ENCODE results near the gene HLA-DOA. TPM values are rescaled to one million over a fixed set of nuclear protein-coding genes. Genes with fewer than 3 reads are reported as not detected.

HLA-DOA gene
- total RNA-seq, 4 donors from 2014 or later, result 2.1 to 10.9 (median 6.1) TPM

DNA sequence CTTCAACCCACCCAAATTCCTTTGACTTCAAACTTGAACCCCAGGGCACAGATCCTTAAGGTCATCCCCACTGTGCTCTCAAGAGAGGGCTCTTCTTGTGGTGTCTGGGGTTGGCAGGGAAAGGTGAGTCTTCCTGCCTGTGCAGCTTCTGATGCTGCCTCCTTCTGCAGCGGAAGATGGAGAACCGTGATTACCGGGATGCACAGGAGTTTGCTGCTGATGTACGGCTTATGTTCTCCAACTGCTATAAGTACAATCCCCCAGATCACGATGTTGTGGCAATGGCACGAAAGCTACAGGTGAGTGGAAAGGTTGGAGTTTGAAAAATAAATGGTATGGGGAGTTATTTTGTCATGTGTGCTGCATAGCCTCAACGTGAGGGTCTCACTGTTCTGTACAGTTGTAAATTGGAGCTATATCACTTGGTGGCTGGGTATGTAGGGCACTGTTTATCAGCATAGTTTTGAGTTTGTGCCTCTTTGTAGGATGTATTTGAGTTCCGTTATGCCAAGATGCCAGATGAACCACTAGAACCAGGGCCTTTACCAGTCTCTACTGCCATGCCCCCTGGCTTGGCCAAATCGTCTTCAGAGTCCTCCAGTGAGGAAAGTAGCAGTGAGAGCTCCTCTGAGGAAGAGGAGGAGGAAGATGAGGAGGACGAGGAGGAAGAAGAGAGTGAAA lies 32.0 kb downstream of the HLA-DOA start:
- TF ChIP-seq, protein P1, sequence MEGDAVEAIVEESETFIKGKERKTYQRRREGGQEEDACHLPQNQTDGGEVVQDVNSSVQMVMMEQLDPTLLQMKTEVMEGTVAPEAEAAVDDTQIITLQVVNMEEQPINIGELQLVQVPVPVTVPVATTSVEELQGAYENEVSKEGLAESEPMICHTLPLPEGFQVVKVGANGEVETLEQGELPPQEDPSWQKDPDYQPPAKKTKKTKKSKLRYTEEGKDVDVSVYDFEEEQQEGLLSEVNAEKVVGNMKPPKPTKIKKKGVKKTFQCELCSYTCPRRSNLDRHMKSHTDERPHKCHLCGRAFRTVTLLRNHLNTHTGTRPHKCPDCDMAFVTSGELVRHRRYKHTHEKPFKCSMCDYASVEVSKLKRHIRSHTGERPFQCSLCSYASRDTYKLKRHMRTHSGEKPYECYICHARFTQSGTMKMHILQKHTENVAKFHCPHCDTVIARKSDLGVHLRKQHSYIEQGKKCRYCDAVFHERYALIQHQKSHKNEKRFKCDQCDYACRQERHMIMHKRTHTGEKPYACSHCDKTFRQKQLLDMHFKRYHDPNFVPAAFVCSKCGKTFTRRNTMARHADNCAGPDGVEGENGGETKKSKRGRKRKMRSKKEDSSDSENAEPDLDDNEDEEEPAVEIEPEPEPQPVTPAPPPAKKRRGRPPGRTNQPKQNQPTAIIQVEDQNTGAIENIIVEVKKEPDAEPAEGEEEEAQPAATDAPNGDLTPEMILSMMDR (IDR thresholded peaks at IDR 0.05; ENCODE audit: low read depth), result no peak

DNA sequence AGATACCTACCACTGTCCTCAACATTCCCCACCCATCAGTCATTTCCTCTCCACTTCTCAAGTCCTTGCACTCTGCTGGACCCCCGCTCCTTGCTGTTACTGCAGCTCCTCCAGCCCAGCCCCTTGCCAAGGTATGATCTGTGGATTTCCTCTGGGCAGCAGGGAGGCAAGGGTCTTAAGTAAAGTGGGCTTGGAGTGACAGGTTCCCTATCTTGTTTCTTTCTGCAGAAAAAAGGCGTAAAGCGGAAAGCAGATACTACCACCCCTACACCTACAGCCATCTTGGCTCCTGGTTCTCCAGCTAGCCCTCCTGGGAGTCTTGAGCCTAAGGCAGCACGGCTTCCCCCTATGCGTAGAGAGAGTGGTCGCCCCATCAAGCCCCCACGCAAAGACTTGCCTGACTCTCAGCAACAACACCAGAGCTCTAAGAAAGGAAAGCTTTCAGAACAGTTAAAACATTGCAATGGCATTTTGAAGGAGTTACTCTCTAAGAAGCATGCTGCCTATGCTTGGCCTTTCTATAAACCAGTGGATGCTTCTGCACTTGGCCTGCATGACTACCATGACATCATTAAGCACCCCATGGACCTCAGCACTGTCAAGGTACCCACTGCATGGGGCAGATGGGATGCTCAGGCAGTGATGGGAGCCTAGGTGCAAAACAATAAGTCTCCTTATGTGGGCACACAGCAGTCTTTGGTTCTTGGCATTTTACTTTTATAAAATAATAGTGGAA lies 32.9 kb downstream of the HLA-DOA start:
- TF ChIP-seq, protein P1 (IDR thresholded peaks at IDR 0.05; ENCODE audit: low read depth), result no peak

GRCh38 chr6:32975886-32976285 lies 33.5 kb downstream of the HLA-DOA start:
- TF ChIP-seq, protein P1 (IDR thresholded peaks at IDR 0.05; ENCODE audit: low read depth), result no peak

- TF ChIP-seq, protein P1 (IDR thresholded peaks at IDR 0.05; ENCODE audit: low read depth), result no peak
Observed at GRCh38 chr6:32974541-32975308, 34.7 kb downstream of the HLA-DOA start.

DNA sequence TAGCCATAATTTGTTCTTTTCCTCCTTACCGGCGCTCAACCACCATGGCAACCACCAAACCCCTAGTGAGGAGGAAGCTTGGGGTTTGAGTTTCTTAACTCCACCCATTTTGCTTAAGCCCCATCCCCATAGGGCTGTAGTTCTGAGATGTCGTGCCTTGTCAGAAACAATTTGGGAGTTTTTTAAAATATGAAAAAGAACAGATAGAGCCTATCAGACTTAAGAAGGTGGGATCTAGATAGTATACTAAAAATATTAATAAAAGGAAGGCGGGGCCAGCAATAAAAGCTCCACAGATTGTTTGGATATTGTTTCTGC lies 35.4 kb downstream of the HLA-DOA start:
- TF ChIP-seq, protein P1 (IDR thresholded peaks at IDR 0.05; ENCODE audit: low read depth), result no peak

DNA sequence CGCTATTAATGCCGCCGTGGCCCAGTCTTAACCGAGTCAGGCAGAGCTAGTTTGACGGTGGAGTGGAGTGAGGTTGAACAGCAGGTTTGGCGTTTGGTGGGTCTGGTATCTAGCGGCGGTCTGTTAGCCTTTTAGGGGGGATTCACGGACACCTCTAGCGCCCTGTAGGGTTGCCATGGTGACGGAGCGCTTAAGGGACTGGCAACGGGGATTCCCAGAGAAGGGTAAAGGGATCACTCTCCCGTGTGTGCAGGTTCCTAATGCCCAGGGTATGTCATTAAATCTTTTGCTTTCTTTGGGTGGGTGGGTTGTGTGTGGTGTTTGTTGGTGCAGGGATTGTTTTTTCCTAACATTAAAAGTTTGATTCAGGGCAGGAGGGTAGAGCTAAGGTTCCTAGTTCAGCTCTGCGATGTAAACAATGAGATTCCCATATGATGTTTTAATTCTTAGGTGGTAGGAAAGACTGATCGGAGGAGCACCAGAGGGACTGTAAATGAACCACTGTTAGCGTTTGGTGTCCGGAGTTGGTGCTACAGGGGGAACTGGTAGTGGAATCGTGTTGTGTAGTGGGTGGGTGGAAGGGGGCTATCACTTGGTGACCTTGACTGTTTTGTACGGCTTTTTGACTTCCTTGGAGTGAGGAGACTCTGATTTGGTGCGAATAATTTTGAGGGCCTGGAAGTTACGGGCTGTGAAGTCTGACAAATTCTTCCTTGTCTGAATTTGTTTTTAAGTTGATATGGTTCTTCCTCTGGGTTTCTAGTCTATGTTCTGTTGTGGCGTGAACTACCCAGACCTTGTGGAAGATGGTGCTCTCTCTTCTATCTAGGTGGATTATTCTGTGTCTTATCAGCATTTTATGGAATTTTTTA lies 36.0 kb downstream of the HLA-DOA start:
- TF ChIP-seq, protein P1 (IDR thresholded peaks at IDR 0.05; ENCODE audit: low read depth), result no peak

All from subcutaneous adipose tissue (tissue), 4 donors.